Measurements from ENCODE around the gene EIF4B.

The EIF4B gene

GRCh38 chr12:53057816-53058500, 51.7 kb downstream of the EIF4B start:
- no peak for DNase-seq (ENCODE audit: low spot score)

- no peak for DNase-seq (ENCODE audit: low spot score)
Measured at GRCh38 chr12:53058674-53059433, 52.6 kb downstream of the EIF4B start.

GRCh38 chr12:53059434-53060063, 53.3 kb downstream of the EIF4B start:
- DNase-seq (ENCODE audit: low spot score), result no peak

GRCh38 chr12:53060064-53060720, 53.9 kb downstream of the EIF4B start:
- DNase-seq (ENCODE audit: low spot score), result no peak

GRCh38 chr12:53060721-53061276, 54.5 kb downstream of the EIF4B start:
- DNase-seq (ENCODE audit: low spot score), result no peak

GRCh38 chr12:53061404-53062010, 55.3 kb downstream of the EIF4B start:
- DNase-seq (ENCODE audit: low spot score), result peak; percentile 47

- DNase-seq (ENCODE audit: low spot score), result no peak
Measured at GRCh38 chr12:53062011-53062961, 56.0 kb downstream of the EIF4B start.

GRCh38 chr12:53062977-53063707, 56.9 kb downstream of the EIF4B start:
- DNase-seq (ENCODE audit: low spot score), result no peak

- DNase-seq (ENCODE audit: low spot score), result no peak
Measured at GRCh38 chr12:53063708-53064612, 57.7 kb downstream of the EIF4B start.

- no peak for DNase-seq (ENCODE audit: low spot score)
Measured at GRCh38 chr12:53064613-53065436, 58.6 kb downstream of the EIF4B start.

- no peak for DNase-seq (ENCODE audit: low spot score)
Measured at GRCh38 chr12:53065470-53065869, 59.2 kb downstream of the EIF4B start.

GRCh38 chr12:53065975-53066931, 60.0 kb downstream of the EIF4B start:
- peak; percentile 74 for DNase-seq (ENCODE audit: low spot score)

GRCh38 chr12:53067074-53067992, 61.1 kb downstream of the EIF4B start:
- no peak for DNase-seq (ENCODE audit: low spot score)

GRCh38 chr12:53067993-53068770, 61.9 kb downstream of the EIF4B start:
- no peak for DNase-seq (ENCODE audit: low spot score)

Measured in kidney tubule cell (primary cell).